LNCAP (cell line): ENCODE measurements around the gene CLTA.

Experiments used
- TF ChIP-seq, protein P1 (sequence below): fragments of 450-650 bp; IDR thresholded peaks from 2 replicates; pipeline ENCODE4 v1.5.1; 2017; ENCODE audit warnings: mild to moderate bottlenecking

Gene CLTA

DNA sequence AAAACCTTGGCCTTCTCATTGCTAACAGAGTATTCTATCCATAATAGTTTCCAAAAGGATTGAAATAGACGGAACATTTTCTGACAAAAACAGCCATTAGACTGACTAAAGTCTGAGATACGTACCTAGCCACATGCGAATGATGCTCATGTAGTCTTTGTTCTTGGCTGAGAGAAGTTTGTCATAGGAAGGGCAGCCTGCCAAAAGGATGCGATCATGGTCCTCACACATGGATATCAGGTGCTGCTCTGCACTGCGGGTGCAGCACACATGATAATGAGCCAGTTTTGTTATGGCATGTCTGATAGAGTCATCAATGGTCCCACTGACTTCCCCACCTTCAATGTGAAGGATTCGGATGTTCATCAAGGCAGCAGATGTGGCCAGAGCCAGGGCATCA is 55.2 kb downstream of the CLTA start:
- TF ChIP-seq, protein P1, sequence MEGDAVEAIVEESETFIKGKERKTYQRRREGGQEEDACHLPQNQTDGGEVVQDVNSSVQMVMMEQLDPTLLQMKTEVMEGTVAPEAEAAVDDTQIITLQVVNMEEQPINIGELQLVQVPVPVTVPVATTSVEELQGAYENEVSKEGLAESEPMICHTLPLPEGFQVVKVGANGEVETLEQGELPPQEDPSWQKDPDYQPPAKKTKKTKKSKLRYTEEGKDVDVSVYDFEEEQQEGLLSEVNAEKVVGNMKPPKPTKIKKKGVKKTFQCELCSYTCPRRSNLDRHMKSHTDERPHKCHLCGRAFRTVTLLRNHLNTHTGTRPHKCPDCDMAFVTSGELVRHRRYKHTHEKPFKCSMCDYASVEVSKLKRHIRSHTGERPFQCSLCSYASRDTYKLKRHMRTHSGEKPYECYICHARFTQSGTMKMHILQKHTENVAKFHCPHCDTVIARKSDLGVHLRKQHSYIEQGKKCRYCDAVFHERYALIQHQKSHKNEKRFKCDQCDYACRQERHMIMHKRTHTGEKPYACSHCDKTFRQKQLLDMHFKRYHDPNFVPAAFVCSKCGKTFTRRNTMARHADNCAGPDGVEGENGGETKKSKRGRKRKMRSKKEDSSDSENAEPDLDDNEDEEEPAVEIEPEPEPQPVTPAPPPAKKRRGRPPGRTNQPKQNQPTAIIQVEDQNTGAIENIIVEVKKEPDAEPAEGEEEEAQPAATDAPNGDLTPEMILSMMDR: no peak

DNA sequence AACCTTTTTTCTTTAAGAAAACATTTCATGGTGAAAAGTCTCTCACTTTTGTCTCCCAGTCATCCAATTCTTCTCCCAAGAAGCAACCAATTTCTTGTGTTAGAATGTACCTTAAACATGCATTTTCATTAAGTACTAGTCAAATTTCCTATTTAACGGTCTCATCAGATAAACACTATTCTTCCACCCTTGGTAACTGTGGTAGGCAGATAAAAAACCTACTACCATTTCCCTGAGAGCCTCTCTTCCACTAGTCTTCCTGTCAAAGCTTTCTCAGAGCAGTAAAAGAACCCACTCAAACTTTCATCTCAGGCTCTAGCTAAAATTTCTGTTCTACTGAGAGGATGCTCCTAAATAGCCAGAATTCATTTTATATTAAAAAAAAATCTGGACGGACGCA is 56.6 kb downstream of the CLTA start:
- TF ChIP-seq, protein P1: no peak

DNA sequence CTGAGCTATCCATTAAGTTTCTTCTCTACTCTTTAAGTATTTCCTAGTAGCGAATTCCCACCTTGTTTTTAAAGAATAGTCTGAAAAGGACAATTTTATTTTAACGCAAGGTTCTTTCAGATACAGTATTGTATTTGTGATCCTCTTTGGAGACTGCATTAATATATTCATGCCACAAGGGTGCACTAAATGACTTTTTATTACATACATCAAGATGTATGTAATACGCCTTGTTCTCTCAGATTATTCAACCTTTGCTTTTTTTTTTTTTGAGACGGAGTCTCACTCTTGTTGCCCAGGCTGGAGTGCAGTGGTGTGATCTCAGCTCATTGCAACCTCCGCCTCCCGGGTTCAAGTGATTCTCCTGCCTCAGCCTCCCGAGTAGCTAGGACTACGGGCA is 57.3 kb downstream of the CLTA start:
- TF ChIP-seq, protein P1: peak; percentile 63

DNA sequence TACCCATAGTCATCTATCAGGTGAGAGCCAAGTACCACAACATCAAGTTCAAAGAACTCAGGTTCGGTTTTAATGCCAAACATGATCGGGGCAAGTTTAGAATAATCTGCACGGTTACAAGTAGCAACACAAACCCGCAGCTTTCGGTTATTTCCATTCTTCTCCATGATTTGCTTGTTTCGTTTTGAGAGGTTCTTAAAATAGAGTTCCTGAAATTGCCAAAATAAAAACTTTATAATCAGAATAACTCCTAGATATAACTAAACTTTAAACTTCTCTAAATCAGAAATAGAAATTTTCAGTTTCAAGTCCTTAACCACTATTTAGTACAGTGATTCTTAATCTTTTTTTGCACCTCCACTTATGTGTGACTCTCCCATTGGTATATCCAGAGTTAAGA is 58.5 kb downstream of the CLTA start:
- TF ChIP-seq, protein P1: no peak

DNA sequence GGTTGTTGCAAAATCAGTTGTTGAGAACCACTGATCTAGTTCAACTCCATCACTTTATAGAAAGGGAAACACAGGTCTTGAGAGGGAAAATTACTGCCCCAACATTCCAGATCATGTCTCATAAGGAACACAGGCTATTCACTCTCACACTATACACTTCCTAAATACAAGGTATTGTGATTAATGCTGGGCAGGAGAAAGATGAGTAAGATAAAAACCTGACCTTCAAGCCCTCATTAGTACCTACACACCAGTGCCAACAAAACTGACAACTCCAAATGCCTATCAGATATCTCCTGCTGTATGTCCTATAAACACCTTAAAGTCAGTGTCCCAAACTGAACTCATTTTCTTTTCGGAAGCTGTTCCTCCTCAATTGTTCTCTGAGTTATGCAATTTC is 59.4 kb downstream of the CLTA start:
- TF ChIP-seq, protein P1: no peak

DNA sequence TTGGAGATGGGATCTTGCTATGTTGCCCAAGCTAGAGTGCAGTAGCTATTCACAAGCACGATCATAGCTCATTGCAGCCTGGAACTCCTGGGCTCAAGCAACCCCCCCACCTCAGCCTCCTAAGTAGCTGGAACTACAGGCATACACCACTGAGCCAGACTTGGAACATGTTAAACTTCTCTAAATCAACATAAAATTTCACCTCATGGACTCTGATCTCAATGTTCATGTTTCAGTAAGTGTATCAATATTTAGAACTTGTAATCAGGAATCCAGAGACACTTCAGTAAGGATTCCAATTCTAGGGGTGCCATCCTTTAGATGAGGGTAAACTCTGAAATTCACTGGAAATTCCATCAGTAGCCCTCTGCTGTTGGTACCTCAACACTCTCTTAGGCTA is 60.7 kb downstream of the CLTA start:
- TF ChIP-seq, protein P1: no peak

DNA sequence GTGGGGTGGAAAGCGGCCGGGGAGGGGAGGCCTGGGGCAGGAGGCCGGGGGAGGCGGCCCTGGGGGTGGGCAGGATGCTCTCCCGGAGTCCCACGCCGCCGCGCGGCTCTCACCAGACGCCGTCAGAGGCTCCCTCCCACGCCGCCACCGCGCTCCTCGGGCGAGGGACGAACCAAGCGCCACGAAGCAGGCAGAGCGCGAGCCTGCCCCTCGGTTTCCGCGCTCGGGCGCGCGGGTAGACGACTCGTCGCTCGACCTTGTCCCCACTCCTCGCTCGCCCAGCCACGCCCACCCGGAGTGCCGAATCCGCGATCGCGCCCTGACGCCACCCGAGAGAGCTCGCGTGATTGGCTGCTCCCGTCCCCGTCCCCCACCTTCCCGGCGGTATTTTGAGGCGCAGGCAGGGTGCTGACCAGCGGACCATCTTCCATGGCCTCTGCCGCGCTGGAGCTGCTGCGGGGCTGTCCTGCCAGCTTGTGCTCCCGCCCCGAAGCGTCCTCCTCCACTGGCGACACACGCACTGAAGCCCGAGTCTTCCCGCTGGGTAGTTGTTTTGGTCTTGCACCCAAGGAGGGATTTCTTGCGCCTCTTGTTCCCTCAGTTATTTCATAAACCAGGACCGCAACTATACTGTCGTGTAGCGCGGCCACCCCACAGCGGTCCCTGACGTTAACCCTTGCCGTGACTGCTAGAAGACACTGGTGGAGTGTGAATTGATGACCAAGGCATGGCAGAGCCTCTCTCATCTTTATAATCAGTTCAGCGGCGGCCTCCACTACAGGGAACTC is 67.7 kb downstream of the CLTA start, which contains the start of gene GNE:
Gene GNE (minus strand): TSS at position 241 of the 788 bp plus-strand sequence. CDS start 9,093 bp downstream, outside the sequence.
- TF ChIP-seq, protein P1: no peak
